ENCODE results near the gene PRPF6. TPM values are rescaled to one million over a fixed set of nuclear protein-coding genes. Genes with fewer than 3 reads are reported as not detected.
"Not testable (repeated sequence)": the region's sequence is repeated elsewhere in the genome, so short reads cannot be mapped to it uniquely, and the experiment has no call there.

The PRPF6 gene
- total RNA-seq, 2 donors from 2014 or later: 65.9 to 87.7 TPM

GRCh38 chr20:63960654-63961621, 20.0 kb upstream of the PRPF6 start:
- H3K36me3 Mint-ChIP-seq; H3K27ac Mint-ChIP-seq; DNase-seq (ENCODE audit: low spot score); H3K4me3 Mint-ChIP-seq; H3K4me1 Mint-ChIP-seq (ENCODE audit: low read depth in 2 of 2); H3K9me3 Mint-ChIP-seq; ATAC-seq; H3K27me3 Mint-ChIP-seq: not testable (repeated sequence)

DNA sequence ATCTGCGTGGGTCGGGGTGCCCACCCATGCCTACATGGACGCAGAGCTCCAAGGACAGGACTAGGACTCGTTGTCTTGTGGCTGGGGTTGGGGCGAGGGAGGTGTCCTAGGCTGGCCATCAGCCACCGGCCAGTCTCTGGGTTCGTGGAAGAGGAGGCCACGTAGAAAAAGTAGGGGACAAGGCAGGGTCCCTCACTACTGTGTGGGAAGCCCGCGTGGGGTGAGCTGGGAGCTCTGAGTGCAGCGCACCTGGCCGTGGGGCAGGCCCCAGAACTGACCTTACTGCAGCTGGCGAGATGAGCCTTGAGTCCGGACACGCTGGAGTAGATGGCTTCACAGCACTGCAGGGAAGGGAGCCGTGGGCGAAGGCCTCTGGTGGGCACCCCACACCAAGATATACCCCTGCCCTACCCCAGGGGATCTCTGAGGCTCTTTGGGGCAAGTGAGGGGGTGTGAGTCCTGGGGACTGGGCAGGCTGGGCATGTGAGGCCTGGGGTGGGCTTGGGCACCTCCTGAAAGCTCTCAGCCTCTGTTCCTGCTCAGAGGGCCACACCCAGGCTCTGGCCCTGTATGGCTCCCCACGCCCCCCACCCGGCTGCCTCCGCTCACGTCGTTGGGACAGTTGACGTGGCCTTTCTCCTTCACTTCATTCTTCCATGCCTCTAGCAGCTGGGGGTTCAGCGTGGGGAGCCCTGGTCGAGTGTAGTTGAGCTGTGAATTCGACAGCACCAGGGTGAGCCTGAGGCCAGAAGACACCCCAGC, 19.1 kb upstream of the PRPF6 start:
- Mint-ChIP-seq H3K9me3 (no peaks in the 10 kb centered on the region), H3K36me3 (no peaks in the 10 kb centered on the region), H3K27ac (no peak overlapping the region), H3K27me3 (no peaks in the 10 kb centered on the region), H3K4me3 (no peak overlapping the region), H3K4me1 (ENCODE audit: low read depth in 2 of 2) (no peaks in the 10 kb centered on the region)
- ATAC-seq (no peak), DNase-seq (ENCODE audit: low spot score) (no peak)

GRCh38 chr20:63962426-63963347, 18.2 kb upstream of the PRPF6 start:
- ATAC-seq: no peak
- Mint-ChIP-seq H3K4me3 (no peak overlapping the region), H3K27me3 (no peaks in the 10 kb centered on the region), H3K9me3 (no peaks in the 10 kb centered on the region), H3K4me1 (ENCODE audit: low read depth in 2 of 2) (no peaks in the 10 kb centered on the region), H3K27ac (no peak overlapping the region), H3K36me3 (no peaks in the 10 kb centered on the region)
- no peak for DNase-seq (ENCODE audit: low spot score)

DNA sequence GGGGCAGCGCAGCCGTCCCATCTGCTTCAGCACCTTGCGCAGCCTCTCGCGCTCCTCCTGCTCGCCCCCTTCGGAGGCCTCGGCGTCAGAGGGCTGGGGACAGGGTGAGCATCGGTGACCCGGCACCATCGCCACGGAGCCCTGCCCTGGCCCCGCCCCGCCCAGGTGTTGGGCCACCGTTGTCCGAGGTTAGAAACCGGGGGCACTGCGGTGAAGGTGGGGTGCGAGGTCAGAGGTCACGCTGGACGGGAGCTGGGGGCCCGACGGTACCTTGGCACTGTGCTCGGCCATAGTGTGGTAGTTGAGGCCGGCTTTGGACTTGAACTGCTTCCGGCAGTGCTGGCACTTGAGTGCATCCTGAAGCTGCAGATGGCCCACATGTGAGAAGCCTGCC, 17.6 kb upstream of the PRPF6 start:
- no peaks in the 10 kb centered on the region for H3K27me3 Mint-ChIP-seq
- no peaks in the 10 kb centered on the region for H3K36me3 Mint-ChIP-seq
- H3K9me3 Mint-ChIP-seq: no peaks in the 10 kb centered on the region
- ATAC-seq: no peak
- no peak for DNase-seq (ENCODE audit: low spot score)
- H3K27ac Mint-ChIP-seq: no peak overlapping the region
- H3K4me1 Mint-ChIP-seq (ENCODE audit: low read depth in 2 of 2): peaks cover 0 to 4% of the 10 kb centered on the region in 2 donors
- H3K4me3 Mint-ChIP-seq: no peak overlapping the region

- Mint-ChIP-seq H3K4me3 (no peak overlapping the region), H3K27ac (no peak overlapping the region), H3K36me3 (no peaks in the 10 kb centered on the region), H3K9me3 (no peaks in the 10 kb centered on the region), H3K27me3 (no peaks in the 10 kb centered on the region), H3K4me1 (ENCODE audit: low read depth in 2 of 2) (peaks cover 0 to 9% of the 10 kb centered on the region in 2 donors)
- DNase-seq (ENCODE audit: low spot score): no peak
- ATAC-seq: no peak
Measured at GRCh38 chr20:63963784-63964301, 17.1 kb upstream of the PRPF6 start.

GRCh38 chr20:63964412-63964811, 16.5 kb upstream of the PRPF6 start:
- Mint-ChIP-seq H3K4me3 (no peak overlapping the region), H3K36me3 (no peaks in the 10 kb centered on the region), H3K27me3 (no peaks in the 10 kb centered on the region), H3K9me3 (no peaks in the 10 kb centered on the region), H3K4me1 (ENCODE audit: low read depth in 2 of 2) (peaks cover 0 to 11% of the 10 kb centered on the region in 2 donors), H3K27ac (no peak overlapping the region)
- ATAC-seq: no peak
- DNase-seq (ENCODE audit: low spot score): no peak

DNA sequence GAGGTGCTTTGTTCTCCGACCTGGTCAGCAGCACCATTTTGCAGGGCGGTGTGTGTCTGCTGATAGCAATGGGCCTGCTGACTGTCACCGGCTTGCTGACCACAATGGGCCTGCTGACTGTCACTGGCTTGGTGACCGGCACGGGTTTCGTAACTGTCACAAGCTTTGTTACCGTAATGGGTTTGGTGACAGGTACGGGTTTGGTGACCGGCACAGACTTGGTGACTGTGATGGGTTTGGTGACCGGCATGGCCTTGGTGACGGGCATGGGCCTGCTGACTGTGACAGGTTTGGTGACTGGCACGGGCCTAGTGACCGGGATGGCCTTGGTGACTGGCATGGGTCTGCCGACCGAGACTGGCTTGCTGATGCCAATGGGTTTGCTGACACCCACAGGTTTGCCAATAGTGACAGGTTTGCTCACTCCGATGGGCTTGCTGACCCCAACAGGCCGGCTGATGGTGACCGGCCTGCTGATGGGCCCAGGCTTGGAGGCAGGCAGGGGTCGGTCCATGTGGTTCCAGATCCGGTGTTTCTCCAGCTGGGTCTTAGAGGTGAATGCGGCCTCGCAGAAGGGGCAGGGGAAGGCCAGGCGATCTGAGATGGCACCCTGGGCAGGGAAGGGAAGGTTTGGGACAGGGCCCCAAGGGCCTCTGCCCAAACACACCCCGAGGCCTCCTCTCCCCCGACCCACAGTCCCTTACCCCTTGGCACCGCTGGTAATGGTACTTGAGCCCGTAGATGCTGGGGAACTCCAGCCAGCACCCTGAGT, 14.6 kb upstream of the PRPF6 start:
- Mint-ChIP-seq H3K36me3 (no peaks in the 10 kb centered on the region), H3K27me3 (no peaks in the 10 kb centered on the region), H3K4me3 (no peak overlapping the region), H3K9me3 (no peaks in the 10 kb centered on the region), H3K27ac (no peak overlapping the region), H3K4me1 (ENCODE audit: low read depth in 2 of 2) (peaks cover 0 to 13% of the 10 kb centered on the region in 2 donors)
- ATAC-seq (no peak), DNase-seq (ENCODE audit: low spot score) (peak; percentile 16)

DNA sequence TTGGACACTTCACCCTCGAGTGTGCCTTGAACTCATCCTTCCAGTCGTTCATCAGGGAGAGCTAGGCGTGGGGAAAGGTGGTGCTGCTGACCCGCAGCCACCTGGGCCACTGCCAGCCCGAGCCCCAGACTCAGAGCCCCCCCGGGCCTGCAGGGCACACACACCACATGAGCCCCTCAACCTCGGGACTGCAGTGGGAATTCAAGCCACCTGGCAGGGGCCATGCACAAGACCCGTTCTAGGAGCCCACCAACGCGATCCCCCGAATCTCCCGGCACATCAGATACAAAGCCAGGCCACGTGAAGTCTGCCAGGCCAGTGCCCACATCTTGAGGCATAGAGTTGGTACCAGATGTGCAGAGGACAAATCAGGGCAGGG, 14.0 kb upstream of the PRPF6 start:
- Mint-ChIP-seq H3K4me1 (ENCODE audit: low read depth in 2 of 2) (peaks cover 0 to 13% of the 10 kb centered on the region in 2 donors), H3K4me3 (no peak overlapping the region), H3K27ac (no peak overlapping the region)

GRCh38 chr20:63967330-63968135, 13.4 kb upstream of the PRPF6 start:
- H3K27me3 Mint-ChIP-seq: no peaks in the 10 kb centered on the region
- H3K9me3 Mint-ChIP-seq: no peaks in the 10 kb centered on the region
- H3K27ac Mint-ChIP-seq: no peak overlapping the region
- peaks cover under 1 to 13% of the 10 kb centered on the region in 2 donors for H3K4me1 Mint-ChIP-seq (ENCODE audit: low read depth in 2 of 2)
- ATAC-seq (no peak), DNase-seq (ENCODE audit: low spot score) (peak; percentile 56)
- H3K36me3 Mint-ChIP-seq: no peaks in the 10 kb centered on the region
- no peak overlapping the region for H3K4me3 Mint-ChIP-seq

More for the DNA sequence above, 14.0 kb upstream of the PRPF6 start:
- no peaks in the 10 kb centered on the region for H3K27me3 Mint-ChIP-seq
- DNase-seq (ENCODE audit: low spot score): peak; percentile 50
- no peak for ATAC-seq
- H3K36me3 Mint-ChIP-seq: no peaks in the 10 kb centered on the region
- H3K9me3 Mint-ChIP-seq: no peaks in the 10 kb centered on the region

- Mint-ChIP-seq H3K4me3 (peak overlapping the region; percentile 81), H3K36me3 (no peaks in the 10 kb centered on the region), H3K27ac (peak overlapping the region; percentile 31 to 76), H3K4me1 (ENCODE audit: low read depth in 2 of 2) (peaks cover 9 to 18% of the 10 kb centered on the region in 2 donors), H3K27me3 (no peaks in the 10 kb centered on the region), H3K9me3 (no peaks in the 10 kb centered on the region)
- DNase-seq (ENCODE audit: low spot score): peak; percentile 34
- ATAC-seq: no peak
Measured at GRCh38 chr20:63968136-63968927, 12.6 kb upstream of the PRPF6 start.

GRCh38 chr20:63968928-63969760, 11.8 kb upstream of the PRPF6 start:
- ATAC-seq (peak in 1 of 2 donors; percentile 37), DNase-seq (ENCODE audit: low spot score) (peak; percentile 61)
- Mint-ChIP-seq H3K4me1 (ENCODE audit: low read depth in 2 of 2) (peaks cover 17 to 25% of the 10 kb centered on the region in 2 donors), H3K9me3 (no peaks in the 10 kb centered on the region), H3K27ac (peak overlapping the region; percentile 31 to 76), H3K27me3 (no peaks in the 10 kb centered on the region), H3K36me3 (no peaks in the 10 kb centered on the region), H3K4me3 (peak overlapping the region; percentile 81)

Data from natural killer cell treated with Interleukin-12 subunit alpha and Interleukin-12 subunit beta and Interleukin-15 and Interleukin-18, amount 100 ng/mL, for 72 hours (primary cell).